Left lung (tissue), 10 donors: Measurements from ENCODE around the gene HNF1A. TPM values are rescaled to one million over a fixed set of nuclear protein-coding genes. Genes with fewer than 3 reads are reported as not detected.

Source experiments
- ATAC-seq: fragments of 200-7000 bp; cut with Tn5 transposase; one replicate; pipeline ENCODE4 v1.9.1; 2020; ENCODE audit warnings: moderate library complexity
- DNase-seq, 4 donors: peaks; one replicate each; pipeline ENCODE4 v3.0.0-alpha.2; 2013 to 2020
- H3K27ac ChIP-seq, 2 donors: fragments of 200-600 bp; sonication (generic) in 1 of 2; one replicate each; pipeline versions ENCODE4 v1.5.0 to v1.8.0; 2020 to 2021
- H3K27me3 ChIP-seq, 2 donors: fragments of 200-600 bp; sonication (generic) in 1 of 2; one replicate each; pipeline versions ENCODE4 v1.5.0 to v1.8.0; 2020 to 2021
- H3K36me3 ChIP-seq, 2 donors: fragments of 200-600 bp; sonication (generic) in 1 of 2; one replicate each; pipeline versions ENCODE4 v1.5.0 to v1.8.0; 2020 to 2021
- H3K4me1 ChIP-seq, 2 donors: fragments of 200-600 bp; one replicate each; pipeline ENCODE4 v1.8.0; 2021
- H3K4me3 ChIP-seq, 2 donors: fragments of 200-600 bp; sonication (generic) in 1 of 2; one replicate each; pipeline versions ENCODE4 v1.5.0 to v1.8.0; 2020 to 2021; ENCODE audit warnings: mild to moderate bottlenecking in 1 of 2
- H3K9me3 ChIP-seq, 2 donors: fragments of 200-600 bp; sonication (generic) in 1 of 2; one replicate each; pipeline versions ENCODE4 v1.5.0 to v1.8.0; 2020 to 2021
- intact Hi-C, 2 donors: fragments of 100-400 bp; cut with DNase I; formaldehyde crosslinking; loops; one replicate each; pipeline versions ENCODE4 v1.11.2 to v1.14.2; 2022
- polyA plus RNA-seq, 6 donors: library from polyadenylated mRNA; unstranded; fragments of 120-200 nt; gene quantifications; one replicate each; pipeline ENCODE4 v1.2.1, GENCODE V29; 2013; ENCODE audit not compliant: insufficient read length in 6 of 6
- total RNA-seq, 2 donors: library from RNA; stranded (reverse); fragmentation: NEBNext Ultra II Directional; extraction: Animal tissue kit (Norgen Biotek cat#: 25700); gene quantifications; one replicate each; pipeline ENCODE4 v1.2.1, GENCODE V29; 2021
- TF ChIP-seq, protein P1 (sequence below), 2 donors: fragments of 200-600 bp; sonication (generic) in 1 of 2; IDR thresholded peaks; one replicate each; pipeline versions ENCODE4 v1.5.0 to v1.8.0; 2021; ENCODE audit warnings: antibody characterized with exemption in 2 of 2
- donor health status: DM: no; HTN: yes; CAD: no.
- donor health status: DM: no; HTN: no; CAD: no.

The HNF1A gene
- total and polyA plus RNA-seq, 8 donors = 0.10 to 3.6 (median 2.6) TPM; not detected in 1

DNA sequence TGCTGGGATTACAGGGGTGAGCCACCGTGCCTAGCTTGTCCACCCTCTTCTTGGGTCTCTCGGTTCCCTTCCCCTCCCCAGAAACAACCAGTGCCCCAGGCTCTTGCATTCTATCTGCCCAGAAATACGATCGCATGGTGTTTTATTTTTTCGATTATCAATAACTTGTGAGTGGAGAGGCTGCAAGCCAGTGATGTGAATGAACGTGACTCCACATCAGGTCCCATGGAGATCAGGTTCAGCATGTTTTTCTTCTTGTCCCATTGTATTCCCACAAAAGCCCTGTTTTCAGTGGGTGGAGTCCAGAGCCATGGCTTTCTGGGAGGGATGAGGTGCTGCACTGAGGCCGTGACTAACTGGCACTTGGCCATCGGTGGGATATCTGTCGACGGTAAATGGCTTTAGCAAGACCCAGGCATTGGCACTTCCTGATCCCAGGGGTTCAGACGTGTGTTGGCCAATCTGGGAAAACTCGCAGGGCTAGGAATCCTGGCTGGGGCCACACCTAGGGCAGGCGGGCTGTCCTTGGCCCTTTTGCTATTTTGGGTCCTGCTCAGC lies 12.7 kb upstream of the HNF1A start:
- Histone ChIP-seq H3K4me3 (no peak overlapping the region), H3K36me3 (no peaks in the 10 kb centered on the region), H3K27ac (no peak overlapping the region), H3K9me3 (no peaks in the 10 kb centered on the region), H3K4me1 (no peaks in the 10 kb centered on the region), H3K27me3 (no peaks in the 10 kb centered on the region)
- ATAC-seq (no peak), DNase-seq (no peak)
- intact Hi-C loops = no loop called here
- TF ChIP-seq, protein P1, sequence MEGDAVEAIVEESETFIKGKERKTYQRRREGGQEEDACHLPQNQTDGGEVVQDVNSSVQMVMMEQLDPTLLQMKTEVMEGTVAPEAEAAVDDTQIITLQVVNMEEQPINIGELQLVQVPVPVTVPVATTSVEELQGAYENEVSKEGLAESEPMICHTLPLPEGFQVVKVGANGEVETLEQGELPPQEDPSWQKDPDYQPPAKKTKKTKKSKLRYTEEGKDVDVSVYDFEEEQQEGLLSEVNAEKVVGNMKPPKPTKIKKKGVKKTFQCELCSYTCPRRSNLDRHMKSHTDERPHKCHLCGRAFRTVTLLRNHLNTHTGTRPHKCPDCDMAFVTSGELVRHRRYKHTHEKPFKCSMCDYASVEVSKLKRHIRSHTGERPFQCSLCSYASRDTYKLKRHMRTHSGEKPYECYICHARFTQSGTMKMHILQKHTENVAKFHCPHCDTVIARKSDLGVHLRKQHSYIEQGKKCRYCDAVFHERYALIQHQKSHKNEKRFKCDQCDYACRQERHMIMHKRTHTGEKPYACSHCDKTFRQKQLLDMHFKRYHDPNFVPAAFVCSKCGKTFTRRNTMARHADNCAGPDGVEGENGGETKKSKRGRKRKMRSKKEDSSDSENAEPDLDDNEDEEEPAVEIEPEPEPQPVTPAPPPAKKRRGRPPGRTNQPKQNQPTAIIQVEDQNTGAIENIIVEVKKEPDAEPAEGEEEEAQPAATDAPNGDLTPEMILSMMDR (IDR thresholded peaks at IDR 0.05) = no peak

DNA sequence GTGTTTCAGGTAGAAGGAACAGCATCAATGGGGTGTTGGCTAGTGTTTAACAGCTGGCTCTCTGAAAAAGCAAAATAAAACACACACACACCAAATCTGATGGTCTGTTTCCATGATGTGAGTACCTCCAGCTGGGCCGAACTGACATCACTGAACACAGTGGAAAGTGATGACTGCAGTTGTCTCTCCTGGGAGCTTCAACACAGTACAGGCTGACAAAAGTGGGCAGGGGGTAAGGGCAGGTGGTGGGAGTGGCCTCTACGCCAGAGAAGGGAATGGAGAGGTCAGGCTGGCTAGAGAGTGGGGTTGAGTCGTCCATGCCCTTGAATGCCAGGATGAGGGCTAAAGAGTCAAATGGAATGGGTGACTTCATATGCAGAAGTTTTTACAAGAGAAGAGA lies 8.0 kb upstream of the HNF1A start:
- Histone ChIP-seq H3K4me1 (peaks cover 0 to 8% of the 10 kb centered on the region in 2 donors), H3K4me3 (no peak overlapping the region), H3K27ac (no peak overlapping the region), H3K9me3 (no peaks in the 10 kb centered on the region), H3K27me3 (no peaks in the 10 kb centered on the region), H3K36me3 (no peaks in the 10 kb centered on the region)
- ATAC-seq (no peak), DNase-seq (no peak)
- intact Hi-C loops = loop anchor here in 1 of 2 donors (10.0 kb wide), 1 partner anchor 326 kb away; the partner anchor contains the start of gene CABP1
- TF ChIP-seq, protein P1 (IDR thresholded peaks at IDR 0.05) = no peak

DNA sequence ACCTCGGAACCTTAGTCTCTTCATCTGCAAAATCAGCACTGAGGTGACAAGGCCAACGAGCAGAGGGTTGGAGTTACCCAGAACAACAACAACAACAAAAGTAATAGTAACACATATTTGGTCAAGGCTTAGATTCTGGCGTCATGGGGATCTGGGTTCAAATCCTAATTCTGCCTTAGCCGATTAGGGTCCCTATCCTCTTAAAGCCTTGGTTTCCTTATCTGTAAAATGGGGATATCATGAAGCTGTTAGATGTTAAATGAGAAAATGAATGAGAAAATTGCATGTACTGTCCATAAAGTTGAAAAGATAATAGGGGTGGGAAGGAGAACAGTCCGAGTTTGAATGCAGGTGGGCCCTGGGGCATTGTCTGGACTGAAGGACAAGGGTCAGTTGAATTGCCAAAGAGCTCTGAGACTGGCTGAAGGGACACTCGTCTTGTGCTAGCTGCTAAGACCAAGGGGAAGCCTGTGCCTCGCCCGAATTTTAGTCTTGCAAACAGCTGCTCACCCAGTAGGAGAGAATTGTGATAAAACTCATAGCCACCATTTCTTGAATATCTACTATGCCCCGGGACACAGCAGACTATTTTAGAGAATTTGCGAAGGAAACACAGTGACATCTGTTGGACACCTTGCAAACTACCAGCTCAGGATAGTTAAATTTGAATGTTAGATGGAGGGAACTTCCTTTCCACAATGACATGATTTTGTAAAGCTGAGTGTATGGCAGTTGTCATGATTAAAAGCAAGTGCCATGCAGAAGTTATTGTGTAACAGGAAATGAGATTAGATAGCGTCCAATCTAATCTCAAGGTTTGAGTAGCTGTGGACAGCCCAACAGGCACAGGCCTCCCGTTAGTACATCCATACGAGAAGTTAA lies 6.8 kb upstream of the HNF1A start:
- Histone ChIP-seq H3K27ac (no peak overlapping the region), H3K4me1 (peaks cover 0 to 8% of the 10 kb centered on the region in 2 donors), H3K9me3 (no peaks in the 10 kb centered on the region), H3K4me3 (no peak overlapping the region), H3K36me3 (no peaks in the 10 kb centered on the region), H3K27me3 (no peaks in the 10 kb centered on the region)
- peak; percentile 87 for ATAC-seq
- intact Hi-C loops = loop anchor here in 1 of 2 donors (10.0 kb wide), 1 partner anchor 327 kb away; the partner anchor contains the start of gene CABP1
- peak in 2 of 4 donors; percentile 47 to 58 for DNase-seq
- TF ChIP-seq, protein P1 (IDR thresholded peaks at IDR 0.05) = peak; percentile 60 to 72

DNA sequence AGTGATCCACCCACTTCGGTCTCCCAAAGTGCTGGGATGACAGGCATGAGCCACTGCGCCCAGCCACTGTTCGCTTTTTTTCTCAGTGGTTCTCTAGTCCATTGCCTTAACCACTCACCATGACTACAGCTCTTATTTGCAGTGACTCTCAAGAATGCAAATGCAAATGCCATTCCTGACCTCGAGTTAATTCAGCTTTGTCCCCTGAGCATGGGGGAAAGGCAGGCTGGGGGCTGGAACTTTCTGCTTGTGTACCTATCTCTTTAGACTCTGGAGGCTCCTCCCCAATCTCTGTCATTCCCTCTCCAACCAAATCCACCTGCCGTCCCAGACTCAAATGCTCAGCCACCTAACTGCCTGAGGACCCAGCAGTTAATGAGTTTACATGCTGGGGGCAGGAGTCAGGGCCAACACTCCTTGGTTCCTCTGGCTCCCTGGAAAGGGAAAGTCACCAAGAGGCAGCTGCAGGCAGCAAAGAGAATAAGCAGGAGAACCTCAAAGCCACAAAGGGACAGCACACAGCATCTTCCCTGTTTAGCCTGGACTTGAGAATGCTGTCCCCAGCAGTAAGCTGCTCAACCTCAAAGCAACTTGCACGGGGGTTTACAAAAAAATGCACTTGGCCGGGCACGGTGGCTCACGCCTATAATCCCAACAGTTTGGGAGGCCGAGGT lies 5.3 kb upstream of the HNF1A start:
- Histone ChIP-seq H3K4me3 (no peak overlapping the region), H3K27ac (no peak overlapping the region), H3K9me3 (no peaks in the 10 kb centered on the region), H3K36me3 (no peaks in the 10 kb centered on the region), H3K4me1 (peaks cover 0 to 8% of the 10 kb centered on the region in 2 donors), H3K27me3 (no peaks in the 10 kb centered on the region)
- TF ChIP-seq, protein P1 (IDR thresholded peaks at IDR 0.05) = no peak
- intact Hi-C loops = loop anchor here in 1 of 2 donors (10.0 kb wide), 1 partner anchor 328 kb away; the partner anchor contains the start of gene CABP1
- DNase-seq (peak in 2 of 4 donors; percentile 41 to 74), ATAC-seq (peak; percentile 87)
